Glomerular visceral epithelial cell (primary cell): ENCODE data around the gene DARS1.
"Not testable (repeated sequence)": the region's sequence is repeated elsewhere in the genome, so short reads cannot be mapped to it uniquely, and the experiment has no call there.

ENCODE experiments used
- DNase-seq: peaks from one replicate; pipeline ENCODE4 v3.0.0-alpha.2; 2016; ENCODE audit errors: extremely low spot score

DARS1 gene

GRCh38 chr2:135945526-135945925 lies 39.9 kb downstream of the DARS1 start:
- DNase-seq, result no peak

GRCh38 chr2:135944625-135945024 lies 40.8 kb downstream of the DARS1 start:
- no peak for DNase-seq

GRCh38 chr2:135942936-135943688 lies 42.3 kb downstream of the DARS1 start:
- no peak for DNase-seq

- DNase-seq, result no peak
Observed at GRCh38 chr2:135936524-135936923, 48.9 kb downstream of the DARS1 start.

GRCh38 chr2:135935914-135936313 lies 49.5 kb downstream of the DARS1 start:
- no peak for DNase-seq

- no peak for DNase-seq
Observed at GRCh38 chr2:135931776-135932443, 53.5 kb downstream of the DARS1 start.

- no peak for DNase-seq
Observed at GRCh38 chr2:135926605-135927004, 58.8 kb downstream of the DARS1 start.

- no peak for DNase-seq
Observed at GRCh38 chr2:135925571-135925970, 59.9 kb downstream of the DARS1 start.

- DNase-seq, result peak; percentile 46
Observed at GRCh38 chr2:135916207-135916606, 69.2 kb downstream of the DARS1 start.

GRCh38 chr2:135914485-135914884 lies 70.9 kb downstream of the DARS1 start:
- no peak for DNase-seq

- peak; percentile 58 for DNase-seq
Observed at GRCh38 chr2:135913727-135914365, 71.6 kb downstream of the DARS1 start.

GRCh38 chr2:135909976-135910375 lies 75.5 kb downstream of the DARS1 start:
- no peak for DNase-seq

- DNase-seq, result no peak
Observed at GRCh38 chr2:135905679-135906078, 79.7 kb downstream of the DARS1 start.

GRCh38 chr2:135904341-135904989 lies 81.0 kb downstream of the DARS1 start:
- no peak for DNase-seq

GRCh38 chr2:135903650-135904049 lies 81.8 kb downstream of the DARS1 start:
- DNase-seq, result no peak

GRCh38 chr2:135899567-135899966 lies 85.9 kb downstream of the DARS1 start:
- DNase-seq, result no peak

- no peak for DNase-seq
Observed at GRCh38 chr2:135898234-135898786, 87.1 kb downstream of the DARS1 start.

- DNase-seq, result no peak
Observed at GRCh38 chr2:135894930-135895329, 90.5 kb downstream of the DARS1 start.

- no peak for DNase-seq
Observed at GRCh38 chr2:135893374-135893794, 92.0 kb downstream of the DARS1 start.

- no peak for DNase-seq
Observed at GRCh38 chr2:135890835-135891234, 94.6 kb downstream of the DARS1 start.

- no peak for DNase-seq
Observed at GRCh38 chr2:135890149-135890548, 95.3 kb downstream of the DARS1 start.

GRCh38 chr2:135888587-135888986 lies 96.8 kb downstream of the DARS1 start:
- DNase-seq, result not testable (repeated sequence)
